HG03457 (cell line): ENCODE measurements around the gene C11orf21.
"Not testable (repeated sequence)": the region's sequence is repeated elsewhere in the genome, so short reads cannot be mapped to it uniquely, and the experiment has no call there.

Experiments used
- ATAC-seq: cut with Tn5 transposase; IDR thresholded peaks from one replicate; pipeline ENCODE4 v1.9.1; 2021; ENCODE audit warnings: moderate number of reproducible peaks; ENCODE audit not compliant: unreplicated experiment

C11orf21 gene

DNA sequence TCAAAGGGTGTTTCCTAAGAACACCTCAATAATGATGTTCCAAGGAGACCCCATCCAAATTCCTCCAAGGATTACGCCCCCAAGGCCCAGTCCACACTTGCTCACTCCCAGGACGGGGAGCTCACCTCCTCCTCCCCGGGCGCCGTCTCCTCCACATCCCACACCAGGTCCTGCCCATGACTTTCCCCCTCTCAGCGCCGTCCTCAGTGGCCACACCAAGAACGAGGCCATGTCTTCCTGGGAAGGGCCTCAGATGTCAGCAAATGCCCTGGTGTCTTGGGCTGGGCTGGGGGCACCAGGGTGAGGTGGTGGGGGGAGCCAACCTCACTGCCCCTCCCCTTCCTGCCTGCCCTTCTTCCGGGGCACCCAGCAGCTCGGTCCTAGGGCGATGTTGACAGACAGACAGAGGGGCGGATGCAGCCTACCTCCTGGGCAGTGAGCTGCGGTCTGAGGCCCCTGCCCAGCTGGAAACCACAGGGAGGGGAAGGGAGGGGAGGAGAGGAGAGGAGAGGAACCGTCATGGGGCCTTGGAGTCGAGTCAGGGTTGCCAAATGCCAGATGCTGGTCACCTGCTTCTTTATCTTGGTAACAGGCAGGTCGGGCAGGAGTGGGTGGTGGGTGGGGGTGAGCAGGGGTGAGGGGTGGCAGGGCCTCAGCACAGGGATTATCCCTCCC, at the start of gene C11orf21, which contains the start of gene TSPAN32:
TSS of gene C11orf21 (minus strand) at position 288 of the 675 bp plus-strand sequence. CDS start at position 178, 110 bp downstream.
TSS of gene TSPAN32 (plus strand) at position 383 of the 675 bp plus-strand sequence. CDS start at position 520, 137 bp downstream.
- ATAC-seq, result no peak

GRCh38 chr11:2348986-2349385, 47.3 kb upstream of the C11orf21 start:
- ATAC-seq, result no peak

- no peak for ATAC-seq
These were observed 45.7 kb upstream of the C11orf21 start for GRCh38 chr11:2347308-2347830.

DNA sequence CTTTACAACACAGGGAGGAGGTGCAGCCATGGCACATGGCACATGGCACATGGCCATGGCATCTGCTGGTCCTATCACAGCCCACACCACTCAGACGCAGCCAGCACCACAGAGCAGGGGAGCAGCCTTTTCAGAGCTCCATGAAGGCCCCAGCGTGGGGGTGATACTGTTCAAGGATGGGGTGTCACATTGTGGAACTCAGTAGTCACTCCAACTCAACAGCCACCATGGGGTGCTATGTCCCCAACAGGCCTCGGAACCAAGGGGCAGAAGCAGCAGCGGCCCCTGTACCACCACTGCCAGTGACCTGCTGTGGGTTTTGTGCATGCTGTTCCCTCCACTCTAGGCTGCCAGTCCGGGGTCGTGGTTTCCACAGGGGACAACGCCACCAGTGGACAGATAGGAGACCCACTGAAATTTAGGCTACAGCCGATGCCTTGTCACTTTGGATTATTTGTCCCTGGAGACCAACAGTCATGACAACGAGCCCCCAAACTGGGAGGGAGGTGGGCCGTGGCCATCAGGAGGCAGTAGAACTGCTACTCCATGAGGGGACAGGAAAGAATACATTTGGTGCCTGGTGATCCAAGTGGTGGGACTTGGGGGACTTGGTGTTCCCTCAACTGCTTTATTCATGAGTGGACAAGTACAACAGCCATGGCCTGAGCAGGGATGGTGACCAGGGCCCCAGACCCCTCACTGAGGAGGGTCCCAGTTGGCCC, 45.0 kb upstream of the C11orf21 start:
- no peak for ATAC-seq

DNA sequence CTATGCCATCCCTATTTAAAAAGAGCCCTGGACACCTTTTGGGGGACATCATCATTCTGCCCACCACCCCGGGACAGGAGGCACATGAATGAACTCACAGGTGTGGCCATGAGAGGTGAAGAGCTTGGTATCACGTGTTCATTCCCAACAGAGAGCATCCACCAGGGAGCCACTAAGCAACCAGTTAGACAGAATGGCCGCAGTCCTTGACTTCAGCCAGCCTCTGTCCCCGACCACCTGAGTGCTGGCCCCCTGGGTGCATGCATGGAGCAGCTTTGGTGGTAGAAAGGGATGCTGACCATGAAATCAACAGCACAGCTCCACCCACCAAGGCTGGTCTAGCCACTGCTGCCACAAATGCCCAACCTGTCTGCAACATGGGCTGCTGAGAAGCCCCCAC, 44.3 kb upstream of the C11orf21 start:
- no peak for ATAC-seq

DNA sequence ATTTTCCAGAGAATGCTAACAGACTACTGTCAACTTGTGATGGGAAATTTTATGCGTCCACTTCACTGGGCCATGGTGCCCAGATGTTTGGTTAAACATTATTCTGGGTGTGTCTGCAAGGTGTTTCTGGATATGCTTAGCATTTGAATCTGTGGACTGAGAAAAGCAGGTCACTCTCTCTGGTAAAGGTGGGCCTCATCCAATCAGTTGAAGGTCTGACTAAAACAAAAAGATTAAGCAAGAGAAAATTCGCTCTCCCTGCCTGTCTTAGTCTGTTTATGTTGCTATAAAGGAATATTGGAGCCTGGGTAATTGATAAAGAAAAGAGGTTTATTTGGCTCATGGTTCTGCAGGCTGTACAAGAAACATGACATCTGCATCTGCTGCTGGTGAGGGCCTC, 43.3 kb upstream of the C11orf21 start:
- ATAC-seq, result no peak

GRCh38 chr11:2343502-2343901, 41.8 kb upstream of the C11orf21 start:
- ATAC-seq, result no peak

DNA sequence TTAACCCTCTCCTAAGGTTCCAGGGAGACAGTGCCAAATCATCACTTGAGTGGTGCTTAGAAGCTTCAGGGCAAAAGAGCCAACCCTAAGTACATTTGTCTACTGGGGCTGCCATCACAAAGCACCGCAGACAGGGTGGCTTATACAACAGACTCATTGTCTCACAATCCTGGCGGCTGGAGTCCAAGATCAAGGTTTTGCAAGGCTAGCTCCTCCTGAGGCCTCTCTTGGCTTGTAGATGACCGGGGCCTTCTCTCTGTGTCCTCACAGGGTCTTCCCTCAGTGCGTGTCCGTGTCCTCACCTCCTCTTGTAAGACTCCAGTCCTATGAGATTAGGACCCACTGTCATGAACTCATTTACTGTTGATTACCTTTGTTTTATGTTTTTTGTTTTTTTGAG, 41.3 kb upstream of the C11orf21 start:
- no peak for ATAC-seq

DNA sequence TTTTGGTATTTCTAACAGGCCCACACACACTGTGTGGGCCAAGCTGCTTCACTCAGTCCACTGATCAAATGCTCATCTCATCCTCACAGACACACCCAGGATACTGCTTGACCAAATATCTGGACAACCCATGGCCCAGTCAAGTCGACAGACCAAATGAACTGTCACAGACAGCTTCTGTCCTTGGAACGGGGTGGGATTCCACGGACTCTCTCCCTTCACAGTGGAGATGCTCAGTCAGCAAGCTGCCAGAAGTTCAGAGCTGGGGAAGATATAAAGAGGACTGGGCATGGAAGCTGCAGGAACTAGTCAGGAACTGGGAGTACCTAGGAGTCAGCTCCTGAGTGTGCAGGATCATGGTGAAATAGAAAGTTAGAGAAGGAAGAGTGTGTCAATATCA, 40.8 kb upstream of the C11orf21 start:
- ATAC-seq, result no peak

DNA sequence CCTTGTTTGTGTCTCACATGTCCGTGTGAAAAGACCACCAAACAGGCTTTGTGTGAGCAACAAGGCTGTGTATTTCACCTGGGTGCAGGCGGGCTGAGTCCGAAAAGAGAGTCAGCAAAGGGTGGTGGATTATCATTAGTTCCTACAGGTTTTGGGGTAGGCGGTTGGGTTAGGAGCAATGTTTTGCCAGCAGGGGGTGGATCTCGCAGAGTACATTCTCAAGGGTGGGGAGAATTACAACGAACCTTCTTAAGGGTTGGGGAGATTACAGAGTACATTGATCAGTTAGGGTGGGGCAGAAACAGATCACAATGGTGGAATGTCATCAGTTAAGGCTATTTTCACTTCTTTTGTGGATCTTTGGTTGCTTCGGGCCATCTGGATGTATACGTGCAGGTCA, 37.0 kb upstream of the C11orf21 start:
- not testable (repeated sequence) for ATAC-seq

- not testable (repeated sequence) for ATAC-seq
These were observed 33.6 kb upstream of the C11orf21 start for GRCh38 chr11:2335286-2335685.

DNA sequence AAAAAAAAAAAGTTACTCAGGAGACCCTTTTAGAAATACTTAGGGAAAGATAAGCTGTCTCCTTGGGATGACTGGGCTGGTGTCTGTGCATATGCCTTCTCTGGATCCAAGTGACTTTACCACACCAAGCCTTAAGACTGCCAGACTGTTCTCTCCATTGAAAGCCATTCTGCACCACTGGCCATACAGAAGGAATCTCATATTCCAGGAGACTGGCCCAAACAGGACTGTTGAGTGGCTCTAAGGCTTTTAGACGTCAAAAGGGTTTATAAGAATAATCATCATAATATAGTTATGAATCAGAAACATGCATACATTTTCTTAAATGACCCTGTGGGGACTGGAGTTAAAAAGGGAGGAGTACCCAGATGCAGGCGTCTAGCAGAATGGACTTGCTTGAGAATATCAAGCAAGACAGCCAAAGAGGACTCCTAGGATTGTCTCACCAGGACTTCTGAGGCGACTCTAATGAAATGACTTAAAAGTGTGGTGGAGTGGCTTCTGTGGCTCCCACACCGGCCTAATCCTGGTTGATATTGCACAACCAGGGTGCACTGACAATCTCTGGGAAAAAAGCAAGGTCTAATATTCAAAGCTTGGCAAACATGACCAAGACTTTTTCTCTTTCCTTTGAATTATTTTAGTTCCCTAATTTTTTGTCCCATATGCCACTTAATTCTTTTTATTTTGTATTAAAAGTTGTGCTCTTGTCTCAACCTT, 31.9 kb upstream of the C11orf21 start:
- ATAC-seq, result not testable (repeated sequence)

DNA sequence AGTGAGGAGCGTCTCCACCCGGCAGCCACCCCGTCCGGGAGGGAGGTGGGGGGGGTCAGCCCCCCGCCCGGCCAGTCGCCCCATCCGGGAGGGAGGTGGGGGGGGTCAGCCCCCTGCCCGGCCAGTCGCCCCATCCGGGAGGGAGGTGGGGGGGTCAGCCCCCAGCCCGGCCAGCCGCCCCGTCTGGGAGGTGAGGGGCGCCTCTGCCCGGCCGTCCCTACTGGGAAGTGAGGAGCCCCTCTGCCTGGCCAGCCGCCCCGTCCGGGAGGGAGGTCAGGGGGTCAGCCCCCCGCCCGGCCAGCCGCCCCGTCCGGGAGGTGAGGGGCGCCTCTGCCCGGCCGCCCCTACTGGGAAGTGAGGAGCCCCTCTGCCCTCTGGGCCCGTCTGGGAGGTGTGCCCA, 30.9 kb upstream of the C11orf21 start:
- ATAC-seq, result not testable (repeated sequence)

- no peak for ATAC-seq
These were observed 29.7 kb upstream of the C11orf21 start for GRCh38 chr11:2331404-2331803.

DNA sequence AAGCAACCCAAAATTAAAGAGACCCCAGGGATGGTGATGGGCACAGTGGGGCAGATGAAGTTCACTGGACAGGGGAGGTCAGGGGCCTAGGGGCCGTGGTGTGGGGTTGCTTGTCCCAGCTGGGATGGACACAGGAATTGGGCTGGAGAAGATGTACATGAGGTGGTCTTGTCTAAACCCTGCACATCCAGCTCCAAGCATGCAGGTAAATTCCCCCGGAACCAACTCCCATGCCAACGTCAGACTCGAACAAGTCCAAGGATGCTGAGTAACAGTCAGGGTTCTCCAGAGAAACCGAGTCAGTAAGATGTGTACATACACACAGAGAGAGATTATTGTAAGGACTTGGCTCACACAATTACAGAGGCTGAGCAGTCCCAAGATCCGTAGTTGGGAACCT, 29.0 kb upstream of the C11orf21 start:
- no peak for ATAC-seq

DNA sequence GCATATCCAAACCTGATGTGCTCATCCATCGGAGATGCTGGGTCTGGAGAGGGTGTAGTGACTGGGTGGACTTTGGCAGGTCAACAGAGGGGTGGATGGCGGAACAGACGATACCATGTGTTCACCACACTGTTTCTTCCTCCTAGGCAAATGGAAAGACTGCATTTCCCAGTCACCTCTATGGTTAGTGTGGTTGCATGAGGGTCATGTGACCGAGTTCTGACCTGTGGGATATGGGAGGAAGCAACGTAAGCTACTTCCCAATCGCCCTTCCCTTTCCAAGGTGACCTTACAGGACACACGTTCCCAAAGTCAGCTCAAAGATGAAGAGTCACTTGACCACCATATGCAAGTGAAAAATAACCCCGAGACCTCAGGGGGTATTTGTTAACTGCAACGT, 27.8 kb upstream of the C11orf21 start:
- no peak for ATAC-seq

- ATAC-seq, result no peak
These were observed 27.1 kb upstream of the C11orf21 start for GRCh38 chr11:2328656-2329354.

- no peak for ATAC-seq
These were observed 26.3 kb upstream of the C11orf21 start for GRCh38 chr11:2328021-2328420.

DNA sequence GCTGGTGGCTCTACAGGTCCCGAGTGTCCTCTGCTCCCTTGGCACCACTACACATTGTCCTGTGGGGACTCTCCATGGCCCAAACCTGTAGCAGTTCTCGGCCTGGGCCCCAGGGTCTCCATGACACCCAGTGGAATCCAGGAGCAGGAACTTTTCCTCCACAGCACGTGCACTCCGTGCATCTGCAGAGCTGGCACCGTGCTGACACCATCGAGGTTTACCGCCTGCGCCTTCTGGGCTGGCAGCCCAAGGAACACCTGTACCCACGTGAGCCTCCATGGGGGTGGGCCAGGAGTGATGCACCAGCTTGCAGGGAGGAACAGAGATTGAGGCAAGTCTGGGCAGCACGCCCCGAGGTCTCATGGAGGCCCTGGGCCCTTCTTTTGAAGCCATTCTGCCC, 25.3 kb upstream of the C11orf21 start:
- no peak for ATAC-seq

- no peak for ATAC-seq
These were observed 24.0 kb upstream of the C11orf21 start for GRCh38 chr11:2325719-2326118.

DNA sequence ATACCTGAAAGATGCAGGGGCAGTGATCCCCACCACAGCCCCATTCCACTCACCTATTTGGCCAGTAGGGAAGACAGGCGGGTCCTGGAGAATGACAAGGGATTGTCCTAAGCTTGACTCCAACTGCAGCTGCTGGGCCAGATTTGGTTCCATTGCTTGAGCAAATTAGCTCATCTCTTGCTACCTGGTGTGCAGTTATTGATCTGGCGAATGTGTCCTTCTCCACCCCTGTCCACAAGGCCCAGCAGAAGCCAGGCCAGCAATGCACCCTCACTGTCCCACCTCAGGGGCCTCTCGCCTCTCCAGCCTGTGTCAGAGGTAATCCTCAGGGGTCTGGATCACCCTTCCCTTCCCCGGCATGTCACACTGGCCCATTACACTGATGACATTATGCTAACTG, 23.4 kb upstream of the C11orf21 start:
- ATAC-seq, result no peak
